ENCODE results near the gene MAP3K10.

The MAP3K10 gene

DNA sequence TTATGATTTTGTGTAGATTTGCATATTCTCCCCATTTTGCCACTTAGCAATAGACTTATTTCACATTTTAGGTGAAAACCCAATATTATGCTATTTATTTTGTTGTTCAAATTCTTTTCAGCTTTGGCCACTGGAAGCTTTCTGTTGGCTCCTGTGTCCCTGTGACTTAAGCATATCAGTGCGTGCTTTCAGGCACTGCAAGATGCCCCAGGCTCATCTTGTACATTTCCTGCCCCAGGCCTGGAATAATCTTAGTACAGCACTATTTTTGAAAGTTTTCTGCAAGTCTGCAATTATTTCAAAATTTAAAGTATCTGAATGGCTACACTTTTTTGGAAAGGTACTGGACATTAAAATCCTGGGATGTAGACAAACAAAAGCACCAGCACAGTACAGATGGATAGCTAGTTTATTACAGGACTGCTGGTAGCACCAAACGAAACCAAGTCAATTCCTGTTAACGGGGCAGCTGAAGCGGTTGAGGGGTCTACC, 38.7 kb downstream of the MAP3K10 start:
- no peak overlapping the region for H2AK5ac ChIP-seq (ENCODE audit: low read depth, low read length)
- no peak overlapping the region for H3K4ac ChIP-seq (ENCODE audit: low read length)
- H3K79me1 ChIP-seq (ENCODE audit: low read depth, low read length): no peaks in the 10 kb centered on the region
- H3K27ac ChIP-seq (replicated peaks; ENCODE audit: low read length): no peak overlapping the region
- peaks cover 0 to 6% (median 0%) of the 10 kb centered on the region in 3 experiments for H3K27me3 ChIP-seq (ENCODE audit: control insufficient read depth in 3 of 3, insufficient read depth in 3 of 3, low read depth in 1 of 3, low read length in 3 of 3)
- H3K9ac ChIP-seq (ENCODE audit: low read depth, low read length, poor library complexity): no peak overlapping the region
- H3K4me2 ChIP-seq (ENCODE audit: insufficient read depth, low read length, poor library complexity, severe bottlenecking): no peak overlapping the region
- no peak overlapping the region for H2BK15ac ChIP-seq (ENCODE audit: low read length)
- H2BK120ac ChIP-seq (ENCODE audit: low read depth, low read length): no peak overlapping the region
- no peak overlapping the region for H3K4me3 ChIP-seq (ENCODE audit: low read length in 2 of 2)
- no peak overlapping the region for H4K8ac ChIP-seq (ENCODE audit: low read depth, low read length)
- peaks cover 15 to 24% of the 10 kb centered on the region in 2 donors for H3K4me1 ChIP-seq (ENCODE audit: control insufficient read depth in 2 of 2, insufficient read depth in 1 of 2, low read depth in 1 of 2, low read length in 2 of 2)
- WGBS, 2 donors (ENCODE audit: extremely low coverage in 2 of 2, insufficient read length in 2 of 2, insufficient replicate concordance in 1 of 2): no CpG with 5 or more reads among the region's 4 CpGs
- no peak overlapping the region for H4K91ac ChIP-seq (ENCODE audit: low read depth, low read length, poor library complexity)
- no peak overlapping the region for H2BK5ac ChIP-seq (ENCODE audit: low read length)
- no peak overlapping the region for H3K14ac ChIP-seq (ENCODE audit: low read length)
- H3K9me3 ChIP-seq (replicated peaks in 1 of 2; ENCODE audit: control insufficient read depth in 2 of 2, insufficient read depth in 1 of 2, low read depth in 1 of 2, low read length in 2 of 2): no peaks in the 10 kb centered on the region
- H2AFZ ChIP-seq (ENCODE audit: low read length): no peak overlapping the region
- H3K36me3 ChIP-seq (replicated peaks in 1 of 2; ENCODE audit: control insufficient read depth in 2 of 2, insufficient read depth in 2 of 2, low read length in 2 of 2): peaks cover 1 to 10% of the 10 kb centered on the region in 2 donors
- no peak overlapping the region for H3K18ac ChIP-seq (ENCODE audit: low read length)
- no peak overlapping the region for H3K23ac ChIP-seq (ENCODE audit: low read depth, low read length, poor library complexity)
- no peak for DNase-seq (ENCODE audit: low spot score)
- no peak overlapping the region for H2BK12ac ChIP-seq (ENCODE audit: low read length)

DNA sequence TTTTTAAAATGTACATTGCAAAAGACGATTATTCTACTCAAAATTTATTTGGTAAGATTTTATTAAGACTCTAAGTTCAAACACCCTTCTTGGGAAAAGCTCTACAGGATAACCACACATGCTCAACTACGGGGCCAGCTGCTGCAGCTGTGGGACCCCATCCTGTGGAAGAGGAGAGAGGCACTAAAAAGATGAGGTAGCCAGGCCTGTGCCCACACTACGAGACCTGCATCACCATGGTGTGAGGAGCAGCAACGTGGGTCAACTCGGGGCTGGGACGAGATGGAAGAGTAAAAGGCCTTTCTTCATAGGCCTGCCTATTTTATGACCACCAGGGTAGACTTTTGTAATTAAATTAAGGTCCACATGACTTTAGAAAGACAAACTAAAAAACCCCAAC, 39.8 kb downstream of the MAP3K10 start:
- peaks cover 9 to 21% of the 10 kb centered on the region in 2 donors for H3K36me3 ChIP-seq (replicated peaks in 1 of 2; ENCODE audit: control insufficient read depth in 2 of 2, insufficient read depth in 2 of 2, low read length in 2 of 2)
- peak overlapping the region; percentile 13 for H3K27ac ChIP-seq (replicated peaks; ENCODE audit: low read length)
- H3K18ac ChIP-seq (ENCODE audit: low read length): peak overlapping the region; percentile 70
- H2AFZ ChIP-seq (ENCODE audit: low read length): peak overlapping the region; percentile 73
- H3K79me1 ChIP-seq (ENCODE audit: low read depth, low read length): no peaks in the 10 kb centered on the region
- H3K4me1 ChIP-seq (ENCODE audit: control insufficient read depth in 2 of 2, insufficient read depth in 1 of 2, low read depth in 1 of 2, low read length in 2 of 2): peaks cover 15 to 20% of the 10 kb centered on the region in 2 donors
- no peak overlapping the region for H3K4me3 ChIP-seq (ENCODE audit: low read length in 2 of 2)
- H3K9me3 ChIP-seq (replicated peaks in 1 of 2; ENCODE audit: control insufficient read depth in 2 of 2, insufficient read depth in 1 of 2, low read depth in 1 of 2, low read length in 2 of 2): no peaks in the 10 kb centered on the region
- H3K14ac ChIP-seq (ENCODE audit: low read length): no peak overlapping the region
- no peak overlapping the region for H2BK5ac ChIP-seq (ENCODE audit: low read length)
- no peak overlapping the region for H4K91ac ChIP-seq (ENCODE audit: low read depth, low read length, poor library complexity)
- no peak overlapping the region for H2BK15ac ChIP-seq (ENCODE audit: low read length)
- WGBS, 2 donors (ENCODE audit: extremely low coverage in 2 of 2, insufficient read length in 2 of 2, insufficient replicate concordance in 1 of 2): no CpG with 5 or more reads among the region's 6 CpGs
- H3K23ac ChIP-seq (ENCODE audit: low read depth, low read length, poor library complexity): no peak overlapping the region
- no peak overlapping the region for H2BK12ac ChIP-seq (ENCODE audit: low read length)
- H2AK5ac ChIP-seq (ENCODE audit: low read depth, low read length): no peak overlapping the region
- H3K4ac ChIP-seq (ENCODE audit: low read length): no peak overlapping the region
- DNase-seq (ENCODE audit: low spot score): no peak
- no peak overlapping the region for H3K9ac ChIP-seq (ENCODE audit: low read depth, low read length, poor library complexity)
- peaks cover 0 to 6% (median 0%) of the 10 kb centered on the region in 3 experiments for H3K27me3 ChIP-seq (ENCODE audit: control insufficient read depth in 3 of 3, insufficient read depth in 3 of 3, low read depth in 1 of 3, low read length in 3 of 3)
- no peak overlapping the region for H4K8ac ChIP-seq (ENCODE audit: low read depth, low read length)
- H3K4me2 ChIP-seq (ENCODE audit: insufficient read depth, low read length, poor library complexity, severe bottlenecking): no peak overlapping the region
- no peak overlapping the region for H2BK120ac ChIP-seq (ENCODE audit: low read depth, low read length)

DNA sequence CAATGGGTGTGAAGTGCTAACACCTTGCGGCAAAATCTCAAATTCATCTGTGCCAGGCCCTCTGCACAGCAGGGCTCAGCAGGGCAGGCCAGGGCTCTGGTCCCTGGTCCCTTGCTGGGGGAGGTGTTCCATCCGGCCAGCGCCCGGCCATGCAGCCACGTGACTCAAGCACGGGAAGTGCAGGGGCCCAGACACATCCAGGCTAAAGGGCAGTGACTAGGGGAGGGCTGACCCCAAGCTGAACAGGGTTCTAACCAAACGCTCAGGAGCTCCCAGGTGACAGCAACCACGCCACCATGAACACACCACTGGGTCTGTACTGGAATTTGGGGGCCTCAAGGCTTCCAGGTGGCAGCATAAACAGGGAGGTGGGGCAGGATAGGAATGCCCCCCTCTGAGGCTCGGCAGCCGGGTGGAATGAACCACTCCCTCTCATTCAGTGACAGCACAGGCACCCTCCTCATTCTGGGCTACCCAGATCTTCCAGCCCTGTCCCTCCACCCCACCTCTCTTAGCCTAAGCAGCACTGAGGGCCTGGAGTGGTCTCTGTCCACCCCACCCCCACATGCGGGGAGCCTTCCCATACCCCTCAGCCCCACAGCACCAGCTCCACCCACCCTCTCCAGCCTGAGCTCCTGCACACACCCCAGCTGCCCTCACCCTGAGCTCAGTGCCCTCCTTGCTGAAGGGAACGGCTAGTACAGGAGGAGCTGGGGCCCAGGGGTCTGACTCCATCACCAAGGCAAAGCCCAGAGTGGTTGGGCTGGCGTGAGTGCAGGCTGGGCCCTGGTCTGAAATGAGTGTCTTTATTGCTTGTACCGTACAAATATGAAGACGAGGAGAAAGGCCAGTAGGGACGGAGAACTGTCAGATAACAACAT, 40.6 kb downstream of the MAP3K10 start:
- Histone ChIP-seq H2BK12ac (ENCODE audit: low read length) (no peak overlapping the region), H4K91ac (ENCODE audit: low read depth, low read length, poor library complexity) (no peak overlapping the region), H3K23ac (ENCODE audit: low read depth, low read length, poor library complexity) (no peak overlapping the region), H3K27ac (replicated peaks; ENCODE audit: low read length) (peak overlapping the region; percentile 64), H3K27me3 (ENCODE audit: control insufficient read depth in 3 of 3, insufficient read depth in 3 of 3, low read depth in 1 of 3, low read length in 3 of 3) (peaks cover 0 to 1% (median 0%) of the 10 kb centered on the region in 3 experiments), H2BK5ac (ENCODE audit: low read length) (peak overlapping the region; percentile 76), H2BK15ac (ENCODE audit: low read length) (peak overlapping the region; percentile 25), H3K79me1 (ENCODE audit: low read depth, low read length) (no peaks in the 10 kb centered on the region), H3K9ac (ENCODE audit: low read depth, low read length, poor library complexity) (peak overlapping the region; percentile 53), H3K4ac (ENCODE audit: low read length) (no peak overlapping the region), H3K4me3 (ENCODE audit: low read length in 2 of 2) (no peak overlapping the region), H3K4me2 (ENCODE audit: insufficient read depth, low read length, poor library complexity, severe bottlenecking) (no peak overlapping the region), H2AFZ (ENCODE audit: low read length) (peak overlapping the region; percentile 73), H4K8ac (ENCODE audit: low read depth, low read length) (no peak overlapping the region), H3K4me1 (ENCODE audit: control insufficient read depth in 2 of 2, insufficient read depth in 1 of 2, low read depth in 1 of 2, low read length in 2 of 2) (peaks cover 15 to 20% of the 10 kb centered on the region in 2 donors), H2AK5ac (ENCODE audit: low read depth, low read length) (no peak overlapping the region), H3K14ac (ENCODE audit: low read length) (no peak overlapping the region), H3K18ac (ENCODE audit: low read length) (peak overlapping the region; percentile 94), H2BK120ac (ENCODE audit: low read depth, low read length) (no peak overlapping the region), H3K9me3 (replicated peaks in 1 of 2; ENCODE audit: control insufficient read depth in 2 of 2, insufficient read depth in 1 of 2, low read depth in 1 of 2, low read length in 2 of 2) (no peaks in the 10 kb centered on the region), H3K36me3 (replicated peaks in 1 of 2; ENCODE audit: control insufficient read depth in 2 of 2, insufficient read depth in 2 of 2, low read length in 2 of 2) (peaks cover 12 to 28% of the 10 kb centered on the region in 2 donors)
- no CpG with 5 or more reads among the region's 16 CpGs for WGBS, 2 donors (ENCODE audit: extremely low coverage in 2 of 2, insufficient read length in 2 of 2, insufficient replicate concordance in 1 of 2)
- no peak for DNase-seq (ENCODE audit: low spot score)

DNA sequence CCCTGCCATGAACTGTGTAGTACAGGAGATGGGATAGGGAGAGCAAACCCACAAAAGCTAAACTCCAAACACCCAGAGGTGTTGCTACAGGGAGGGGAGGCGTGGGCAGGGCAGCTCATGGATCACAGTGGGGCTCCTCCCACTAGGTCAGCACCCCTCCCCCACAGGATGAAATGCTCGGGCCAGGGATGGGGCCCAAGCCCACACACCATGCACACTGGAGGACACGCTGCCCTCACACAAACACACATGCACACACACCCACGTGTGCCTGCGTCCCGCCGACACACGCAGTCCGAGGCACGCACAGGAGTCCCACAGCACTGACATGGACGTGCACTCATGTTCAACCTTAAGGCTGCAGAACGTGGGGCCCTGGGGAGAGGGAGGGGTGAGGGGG, 41.3 kb downstream of the MAP3K10 start:
- Histone ChIP-seq H3K79me1 (ENCODE audit: low read depth, low read length) (no peaks in the 10 kb centered on the region), H3K4me1 (ENCODE audit: control insufficient read depth in 2 of 2, insufficient read depth in 1 of 2, low read depth in 1 of 2, low read length in 2 of 2) (peaks cover 15 to 20% of the 10 kb centered on the region in 2 donors), H2BK15ac (ENCODE audit: low read length) (no peak overlapping the region), H2BK12ac (ENCODE audit: low read length) (no peak overlapping the region), H3K27ac (replicated peaks; ENCODE audit: low read length) (peak overlapping the region; percentile 10), H2BK120ac (ENCODE audit: low read depth, low read length) (no peak overlapping the region), H4K8ac (ENCODE audit: low read depth, low read length) (no peak overlapping the region), H3K4ac (ENCODE audit: low read length) (peak overlapping the region; percentile 86), H2BK5ac (ENCODE audit: low read length) (peak overlapping the region; percentile 76), H3K36me3 (replicated peaks in 1 of 2; ENCODE audit: control insufficient read depth in 2 of 2, insufficient read depth in 2 of 2, low read length in 2 of 2) (peaks cover 16 to 33% of the 10 kb centered on the region in 2 donors), H3K4me2 (ENCODE audit: insufficient read depth, low read length, poor library complexity, severe bottlenecking) (no peak overlapping the region), H3K14ac (ENCODE audit: low read length) (peak overlapping the region; percentile 12), H3K9me3 (replicated peaks in 1 of 2; ENCODE audit: control insufficient read depth in 2 of 2, insufficient read depth in 1 of 2, low read depth in 1 of 2, low read length in 2 of 2) (peaks cover 0 to 2% of the 10 kb centered on the region in 2 donors), H3K4me3 (ENCODE audit: low read length in 2 of 2) (no peak overlapping the region), H3K9ac (ENCODE audit: low read depth, low read length, poor library complexity) (no peak overlapping the region), H4K91ac (ENCODE audit: low read depth, low read length, poor library complexity) (no peak overlapping the region), H3K23ac (ENCODE audit: low read depth, low read length, poor library complexity) (peak overlapping the region; percentile 9), H2AFZ (ENCODE audit: low read length) (no peak overlapping the region), H3K27me3 (ENCODE audit: control insufficient read depth in 3 of 3, insufficient read depth in 3 of 3, low read depth in 1 of 3, low read length in 3 of 3) (no peaks in the 10 kb centered on the region), H2AK5ac (ENCODE audit: low read depth, low read length) (no peak overlapping the region), H3K18ac (ENCODE audit: low read length) (peak overlapping the region; percentile 84)
- no CpG with 5 or more reads among the region's 12 CpGs for WGBS, 2 donors (ENCODE audit: extremely low coverage in 2 of 2, insufficient read length in 2 of 2, insufficient replicate concordance in 1 of 2)
- no peak for DNase-seq (ENCODE audit: low spot score)
